RPMI8226 (cell line): ENCODE measurements around the gene SRCAP.
A peak's percentile ranks its signal among the peaks of the same experiment; 100 is the strongest.

Experiments
- DNase-seq: peaks from one replicate; pipeline ENCODE4 v3.0.0-alpha.2; 2015

Gene SRCAP

GRCh38 chr16:30698816-30699614 is at the start of gene SRCAP:
Gene SRCAP (plus strand): TSS chr16:30699171. CDS start chr16:30700825, 1,654 bp downstream.
- DNase-seq = peak; percentile 97

DNA sequence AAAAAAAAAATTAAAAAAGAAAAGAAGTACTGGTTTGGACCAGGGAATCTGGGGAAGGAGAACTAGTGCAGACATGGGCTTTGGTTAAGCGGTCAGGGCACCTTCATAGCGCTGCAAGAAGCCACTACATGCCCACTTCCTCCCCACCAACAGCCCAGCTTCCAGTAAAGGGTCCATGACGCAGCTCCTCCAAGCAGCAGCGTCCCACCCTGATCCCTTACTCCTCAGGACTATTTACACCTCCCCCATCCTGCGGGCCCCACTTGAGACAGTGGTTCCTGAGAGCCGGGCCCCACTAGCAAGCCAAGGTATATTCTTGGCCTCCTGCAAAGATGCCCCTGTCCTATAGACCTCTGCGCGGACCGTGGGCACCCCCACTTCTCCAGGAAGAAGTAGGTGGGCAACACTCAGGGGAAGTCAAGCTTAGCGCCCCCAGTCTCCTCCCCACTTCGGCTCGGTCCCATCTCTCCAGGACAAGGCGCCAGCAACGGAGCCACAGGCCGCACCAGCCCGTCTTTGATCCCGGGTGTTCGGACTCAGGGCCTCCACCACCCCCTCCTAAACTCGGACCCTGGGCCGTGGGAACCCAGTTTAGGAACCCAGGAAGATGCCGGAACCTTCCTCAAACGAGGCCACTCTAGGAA is 49.1 kb upstream of the SRCAP start:
- peak; percentile 11 for DNase-seq

DNA sequence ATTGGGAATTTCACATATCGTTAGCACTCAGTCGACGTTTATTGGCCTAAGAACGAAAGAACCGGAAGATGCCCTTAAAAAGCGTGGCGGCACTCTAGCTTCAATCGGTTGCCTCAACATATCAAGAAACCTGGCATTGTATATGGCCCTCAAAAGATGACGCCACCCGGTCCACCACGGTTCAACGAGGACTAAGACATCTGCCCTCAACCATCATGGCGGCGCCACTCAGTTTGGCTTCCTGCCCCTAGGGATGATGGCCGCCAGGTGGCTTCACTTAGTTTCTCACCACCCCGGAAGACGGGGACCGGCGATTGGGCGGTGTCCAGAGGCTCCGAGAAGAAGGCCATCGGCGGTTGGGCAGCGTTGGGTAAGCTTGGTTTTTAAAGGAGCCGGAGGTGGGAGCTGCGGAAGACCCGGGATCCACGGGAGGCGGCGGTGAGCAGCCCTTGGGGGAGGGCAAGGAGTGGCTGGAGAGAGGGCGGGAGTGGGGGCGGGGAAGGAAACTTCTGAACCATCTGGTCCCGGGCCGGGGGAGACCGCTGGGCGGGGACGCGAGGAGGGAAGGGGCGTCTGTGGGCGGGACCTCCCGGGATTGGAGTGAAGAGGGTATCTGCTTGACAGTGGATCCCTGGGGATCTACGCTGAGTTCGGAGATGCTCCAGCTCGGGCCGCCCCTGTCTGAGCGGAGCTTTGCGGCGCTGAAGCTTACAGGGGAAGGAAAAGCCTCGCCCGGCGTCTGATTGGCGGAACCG is 48.4 kb upstream of the SRCAP start, which contains the start of gene PRR14:
TSS of gene PRR14 (plus strand) at position 592 of the 755 bp plus-strand sequence. CDS start 686 bp downstream, outside the sequence.
- DNase-seq = peak; percentile 100

DNA sequence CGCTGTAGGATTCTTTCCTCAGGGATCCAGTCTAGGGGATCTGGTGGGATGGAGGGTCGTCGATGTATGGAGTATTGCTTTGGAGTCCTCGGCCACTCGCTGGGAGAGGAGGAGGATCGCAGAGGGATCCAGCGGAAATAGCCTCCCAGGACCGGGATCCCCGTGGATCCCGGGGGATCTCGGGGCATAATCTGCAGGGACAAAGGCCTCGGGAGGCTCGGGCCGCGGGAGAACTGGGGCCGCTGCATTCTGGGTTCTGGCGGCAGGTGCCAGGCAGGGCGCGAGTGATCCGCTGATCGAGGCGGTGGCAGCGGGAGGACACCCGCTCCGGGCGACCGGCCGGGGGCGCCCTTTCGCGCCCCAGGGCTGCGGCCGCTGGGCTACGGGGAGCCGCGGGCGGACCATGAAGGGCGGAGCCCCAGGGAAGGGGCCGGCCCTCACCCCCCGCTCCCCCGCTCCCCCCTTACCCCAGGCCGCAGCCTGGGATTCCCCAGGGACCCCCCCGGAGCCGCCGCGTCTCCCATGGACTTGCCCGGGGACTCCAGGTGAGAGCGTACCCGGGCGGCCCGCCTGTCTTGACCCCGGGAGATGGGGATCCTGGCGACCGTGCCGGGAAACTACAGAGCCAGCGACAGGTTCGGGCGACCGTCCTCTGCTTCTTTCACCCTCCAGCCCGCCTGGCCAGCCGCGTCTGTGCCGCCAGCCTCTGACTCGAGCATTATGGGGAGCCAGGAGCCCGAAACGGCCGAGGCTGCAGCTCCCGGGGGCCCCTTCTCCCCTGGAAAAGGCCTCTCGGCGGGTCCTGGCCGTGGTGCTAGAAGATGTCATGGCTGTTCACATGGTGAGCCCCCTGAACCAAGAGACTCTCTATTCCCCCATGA is 47.6 kb upstream of the SRCAP start:
- peak; percentile 91 for DNase-seq

DNA sequence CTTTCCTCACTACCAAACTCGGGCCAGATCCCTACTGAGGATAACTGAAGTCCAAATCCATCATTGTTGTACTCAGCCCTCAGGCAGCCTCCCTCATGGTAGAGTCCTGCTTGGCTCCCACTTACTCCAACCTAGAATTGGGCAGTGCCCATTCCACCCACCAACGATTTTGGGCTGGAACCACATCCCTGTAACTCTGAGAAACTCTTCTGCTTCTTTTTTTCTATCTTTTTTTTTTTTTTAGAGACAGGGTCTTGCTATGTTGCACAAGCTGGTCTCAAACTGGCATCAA is 47.0 kb upstream of the SRCAP start:
- DNase-seq = no peak

DNA sequence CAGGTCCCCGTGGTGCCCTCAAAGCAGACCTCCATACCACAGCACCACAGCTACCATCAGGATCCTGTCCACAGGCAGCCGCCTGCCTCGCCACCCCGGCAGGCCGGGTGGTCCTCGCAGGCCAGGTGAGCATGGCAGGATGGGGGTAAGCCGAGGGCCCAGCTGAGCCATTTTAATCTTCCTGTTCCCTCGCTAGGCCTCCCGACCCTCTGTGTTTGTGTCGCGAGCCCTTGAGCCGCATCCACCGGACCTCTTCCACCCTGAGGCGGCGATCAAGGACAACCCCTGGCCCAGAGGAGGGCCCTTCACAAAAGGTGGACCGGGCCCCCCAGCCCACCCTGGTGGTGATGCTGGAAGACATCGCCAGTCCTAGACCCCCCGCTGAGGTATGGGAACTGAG is 46.3 kb upstream of the SRCAP start:
- no peak for DNase-seq

- no peak for DNase-seq
Observed at GRCh38 chr16:30654856-30655255, 44.1 kb upstream of the SRCAP start.

DNA sequence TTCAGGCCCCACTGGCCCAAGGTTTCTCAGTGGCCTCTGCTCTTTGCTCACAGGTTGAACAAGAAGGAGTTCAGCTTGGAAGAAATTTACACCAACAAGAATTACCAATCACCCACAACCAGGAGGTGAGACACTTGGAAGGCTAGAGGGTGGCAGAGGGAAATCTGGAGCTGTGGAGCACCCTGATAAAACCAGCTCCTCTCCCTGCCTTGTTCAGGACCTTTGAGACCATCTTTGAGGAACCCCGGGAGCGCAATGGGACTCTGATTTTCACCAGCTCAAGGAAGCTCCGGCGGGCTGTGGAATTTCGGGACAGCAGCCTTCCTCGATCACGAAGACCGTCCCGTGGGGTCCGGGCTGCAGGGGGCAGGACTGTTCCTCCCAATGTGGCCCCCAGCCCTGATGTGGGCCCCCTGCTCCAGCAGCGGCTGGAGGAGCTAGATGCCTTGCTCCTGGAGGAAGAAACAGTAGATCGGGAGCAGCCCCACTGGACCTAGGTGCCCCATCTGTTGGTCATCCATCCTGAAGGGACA is 43.1 kb upstream of the SRCAP start:
- no peak for DNase-seq

DNA sequence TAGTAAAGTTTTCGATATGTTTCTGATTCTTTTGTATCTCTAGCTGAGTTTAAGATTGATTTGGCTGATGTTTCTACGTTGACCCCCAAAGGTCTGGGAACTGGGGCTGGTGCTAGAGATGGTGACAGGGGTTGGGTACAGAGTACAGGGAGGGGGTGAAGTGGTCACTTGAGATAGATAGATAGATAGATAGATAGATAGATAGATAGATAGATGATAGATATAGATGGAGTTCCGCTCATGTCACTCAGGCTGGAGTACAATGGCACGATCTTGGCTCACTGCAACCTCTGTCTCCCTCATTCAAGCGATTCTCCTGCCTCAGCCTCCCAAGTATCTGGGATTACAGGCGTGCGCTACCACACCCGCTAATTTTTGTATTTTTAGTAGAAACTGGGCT is 42.6 kb upstream of the SRCAP start:
- DNase-seq = no peak

- no peak for DNase-seq
Observed at GRCh38 chr16:30656974-30657865, 41.8 kb upstream of the SRCAP start.

- peak; percentile 100 for DNase-seq
Observed at GRCh38 chr16:30657866-30658730, 40.9 kb upstream of the SRCAP start, which contains the start of gene FBRS. Gene FBRS (plus strand): TSS chr16:30658431. CDS start chr16:30659519, 1,088 bp downstream.

DNA sequence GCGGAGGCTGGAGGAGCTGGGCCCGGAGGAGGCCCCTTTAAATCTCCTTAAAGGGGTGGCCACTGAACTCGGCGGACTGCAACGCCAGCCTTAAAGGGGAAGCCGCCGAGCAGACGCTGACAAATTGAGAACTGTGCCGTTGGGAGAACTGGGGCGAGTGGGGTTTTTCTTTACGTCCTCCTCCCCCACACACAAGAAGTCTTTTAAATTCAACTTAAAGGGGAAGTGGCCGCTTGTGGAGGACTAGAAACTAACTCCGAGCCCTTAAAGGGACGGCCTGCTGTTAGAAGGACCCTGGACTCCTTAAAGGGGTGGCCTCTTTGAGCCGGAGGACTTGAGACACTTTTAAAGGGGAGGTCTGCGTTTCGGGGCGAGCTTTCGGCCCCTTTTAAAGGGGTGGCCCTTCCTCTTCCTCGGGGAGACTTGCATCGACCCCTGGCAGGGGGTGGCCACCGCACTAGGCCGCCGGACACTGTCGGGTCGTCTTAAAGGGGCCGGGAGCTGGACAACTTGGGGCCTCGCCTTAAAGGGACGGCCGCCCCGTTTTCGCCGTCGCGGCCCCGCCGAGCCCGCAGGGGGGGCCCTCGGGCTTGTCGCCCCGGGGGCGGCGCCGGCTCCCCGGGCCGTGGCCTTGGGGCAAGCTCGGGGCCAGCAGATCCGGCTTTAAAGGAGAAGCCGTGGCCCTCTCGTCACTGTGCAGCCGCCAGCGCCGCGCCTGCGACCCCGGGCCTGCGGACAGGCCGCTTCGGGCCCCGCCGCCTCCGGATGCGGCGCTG is 40.1 kb upstream of the SRCAP start:
- peak; percentile 93 for DNase-seq

GRCh38 chr16:30659507-30660423 is 39.2 kb upstream of the SRCAP start:
- DNase-seq = peak; percentile 39

GRCh38 chr16:30660424-30661261 is 38.3 kb upstream of the SRCAP start:
- DNase-seq = no peak

DNA sequence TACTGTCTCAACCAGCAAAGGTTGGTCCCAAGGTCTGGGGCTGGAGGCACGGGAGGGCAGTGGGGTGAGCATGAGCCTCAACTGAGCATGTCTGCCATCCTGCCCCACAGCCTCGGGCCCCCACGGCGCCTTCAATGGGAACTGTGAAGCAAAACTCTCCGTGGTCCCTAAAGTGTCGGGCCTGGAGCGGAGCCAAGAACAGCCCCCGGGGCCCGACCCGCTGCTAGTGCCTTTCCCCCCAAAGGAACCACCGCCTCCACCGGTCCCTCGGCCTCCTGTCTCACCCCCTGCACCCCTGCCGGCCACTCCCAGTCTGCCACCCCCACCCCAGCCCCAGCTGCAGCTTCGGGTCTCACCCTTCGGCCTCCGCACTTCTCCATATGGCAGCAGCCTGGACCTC is 36.5 kb upstream of the SRCAP start:
- DNase-seq = no peak

DNA sequence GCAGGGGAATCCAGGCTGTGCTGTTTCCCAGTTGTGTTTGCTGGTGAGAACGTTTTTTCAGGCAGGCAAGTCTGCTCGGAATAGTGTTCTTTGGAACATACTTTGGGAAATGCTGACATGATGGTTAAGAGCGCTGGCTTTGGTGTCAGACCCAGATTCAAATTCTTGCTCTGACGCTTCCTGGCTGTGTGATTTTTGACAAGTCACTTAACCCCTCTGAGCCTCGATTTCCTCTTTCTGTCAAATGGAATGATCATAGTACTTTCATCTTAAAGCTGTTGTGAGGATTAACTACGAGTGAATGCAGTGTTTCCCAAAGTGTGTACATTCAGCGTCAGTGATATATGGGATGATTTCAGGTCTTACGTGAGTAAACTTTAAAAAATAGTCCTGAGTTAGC is 35.9 kb upstream of the SRCAP start:
- no peak for DNase-seq

DNA sequence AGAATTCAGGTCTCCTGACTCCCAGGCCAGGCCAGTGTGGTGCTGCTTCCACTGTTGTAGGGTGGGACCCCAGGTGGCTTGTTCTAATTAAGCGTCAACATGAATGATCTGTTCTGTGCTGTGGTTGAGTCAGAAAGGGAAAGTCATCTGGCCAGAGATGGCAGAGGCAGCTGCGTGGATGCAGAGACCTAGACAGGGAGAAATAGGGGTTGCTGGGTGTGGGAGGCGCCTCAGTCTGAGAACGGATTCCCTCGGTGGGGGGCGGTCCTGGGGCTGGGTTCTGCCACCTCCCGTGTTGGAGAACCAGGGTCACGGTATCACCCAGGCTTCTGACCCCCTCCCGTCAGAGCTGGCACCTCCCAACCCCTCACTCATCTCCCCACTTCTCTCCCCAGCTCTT is 35.2 kb upstream of the SRCAP start:
- no peak for DNase-seq
